Neuronal stem cell (in vitro differentiated cells): Measurements from ENCODE around the gene VOPP1.

ENCODE experiments used
- DNase-seq: peaks from one replicate; pipeline ENCODE4 v3.0.0-alpha.2; 2013; ENCODE audit warnings: low spot score
- H2AFZ ChIP-seq: one replicate; pipeline ENCODE4 v1.6.1; 2013; ENCODE audit warnings: mild to moderate bottlenecking, low read length, inconsistent platforms
- H2AK5ac ChIP-seq: 2 replicates; pipeline ENCODE4 v1.6.1; 2013; ENCODE audit warnings: low read depth, mild to moderate bottlenecking, inconsistent platforms, low read length, moderate library complexity, mixed read lengths
- H2BK120ac ChIP-seq: 2 replicates; pipeline ENCODE4 v1.6.1; 2013; ENCODE audit warnings: low read depth, mild to moderate bottlenecking, inconsistent platforms, low read length, moderate library complexity, mixed read lengths
- H2BK12ac ChIP-seq: one replicate; pipeline ENCODE4 v1.6.1; 2013; ENCODE audit warnings: low read length, inconsistent platforms
- H2BK15ac ChIP-seq: 2 replicates; pipeline ENCODE4 v1.6.1; 2013; ENCODE audit warnings: mild to moderate bottlenecking, low read length, inconsistent platforms, mixed read lengths
- H2BK5ac ChIP-seq: one replicate; pipeline ENCODE4 v1.6.1; 2013; ENCODE audit warnings: inconsistent platforms, mild to moderate bottlenecking, low read length, moderate library complexity
- H3K14ac ChIP-seq: one replicate; pipeline ENCODE4 v1.6.1; 2013; ENCODE audit warnings: low read length, inconsistent platforms
- H3K18ac ChIP-seq: 2 replicates; pipeline ENCODE4 v1.6.1; 2013; ENCODE audit warnings: low read length, inconsistent platforms
- H3K23ac ChIP-seq: 2 replicates; pipeline ENCODE4 v1.6.1; 2013; ENCODE audit warnings: low read depth, mild to moderate bottlenecking, mixed read lengths, low read length, inconsistent platforms; ENCODE audit not compliant: poor library complexity
- H3K27ac ChIP-seq: replicated peaks from 3 replicates; pipeline ENCODE4 v1.5.1; 2013; ENCODE audit warnings: low read length, inconsistent platforms
- H3K27me3 ChIP-seq, 3 experiments: 2 replicates each; pipeline ENCODE4 v1.6.1; 2013; ENCODE audit warnings: low read length in 3 of 3, mild to moderate bottlenecking in 2 of 3, inconsistent platforms in 1 of 3, low read depth in 1 of 3, mixed read lengths in 1 of 3, moderate library complexity in 1 of 3; ENCODE audit not compliant: control insufficient read depth in 3 of 3, insufficient read depth in 3 of 3
- H3K36me3 ChIP-seq, 2 donors: replicated peaks in 1 of 2; 2 replicates each; pipeline ENCODE4 v1.6.1; 2013; ENCODE audit warnings: low read length in 2 of 2; ENCODE audit not compliant: control insufficient read depth in 2 of 2, insufficient read depth in 2 of 2
- H3K4ac ChIP-seq: 2 replicates; pipeline ENCODE4 v1.6.1; 2013; ENCODE audit warnings: inconsistent platforms, mild to moderate bottlenecking, low read length, moderate library complexity
- H3K4me1 ChIP-seq, 2 donors: 1 replicate in 1 of 2; 2 replicates in 1 of 2; pipeline ENCODE4 v1.6.1; 2013; ENCODE audit warnings: low read length in 2 of 2, low read depth in 1 of 2; ENCODE audit not compliant: control insufficient read depth in 2 of 2, insufficient read depth in 1 of 2
- H3K4me2 ChIP-seq: one replicate; pipeline ENCODE4 v1.6.1; 2013; ENCODE audit warnings: mild to moderate bottlenecking, low read length, inconsistent platforms; ENCODE audit not compliant: insufficient read depth, poor library complexity, severe bottlenecking
- H3K4me3 ChIP-seq, 2 donors: 2 replicates each; pipeline ENCODE4 v1.5.1; 2013; ENCODE audit warnings: low read length in 2 of 2, mild to moderate bottlenecking in 2 of 2, inconsistent platforms in 1 of 2, moderate library complexity in 1 of 2
- H3K79me1 ChIP-seq: one replicate; pipeline ENCODE4 v1.6.1; 2013; ENCODE audit warnings: low read depth, mild to moderate bottlenecking, inconsistent platforms, low read length, moderate library complexity
- H3K9ac ChIP-seq: one replicate; pipeline ENCODE4 v1.6.1; 2013; ENCODE audit warnings: mild to moderate bottlenecking, low read depth, low read length, inconsistent platforms; ENCODE audit not compliant: poor library complexity
- H3K9me3 ChIP-seq, 2 donors: replicated peaks in 1 of 2; 2 replicates each; pipeline versions ENCODE3 to v1.6.1; 2013; ENCODE audit warnings: low read length in 2 of 2, mild to moderate bottlenecking in 2 of 2, inconsistent platforms in 1 of 2, low read depth in 1 of 2, mixed read lengths in 1 of 2, moderate library complexity in 1 of 2; ENCODE audit not compliant: control insufficient read depth in 2 of 2, insufficient read depth in 1 of 2
- H4K8ac ChIP-seq: one replicate; pipeline ENCODE4 v1.6.1; 2013; ENCODE audit warnings: low read depth, mild to moderate bottlenecking, inconsistent platforms, low read length, moderate library complexity
- H4K91ac ChIP-seq: one replicate; pipeline ENCODE4 v1.6.1; 2013; ENCODE audit warnings: low read length, low read depth, mild to moderate bottlenecking, inconsistent platforms; ENCODE audit not compliant: poor library complexity
- WGBS, 2 donors: extraction: QIAGEN DNeasy Blood & Tissue Kit; methylation state at CpG; one replicate each; pipeline ENCODE4 v1.1.7; 2013; ENCODE audit warnings: missing lambda C conversion rate in 2 of 2, mixed read lengths in 1 of 2; ENCODE audit not compliant: insufficient read length in 2 of 2, insufficient replicate concordance in 1 of 2; ENCODE audit errors: extremely low coverage in 2 of 2; 5-methylcytosine and 5-hydroxymethylcytosine counted together

The VOPP1 gene

DNA sequence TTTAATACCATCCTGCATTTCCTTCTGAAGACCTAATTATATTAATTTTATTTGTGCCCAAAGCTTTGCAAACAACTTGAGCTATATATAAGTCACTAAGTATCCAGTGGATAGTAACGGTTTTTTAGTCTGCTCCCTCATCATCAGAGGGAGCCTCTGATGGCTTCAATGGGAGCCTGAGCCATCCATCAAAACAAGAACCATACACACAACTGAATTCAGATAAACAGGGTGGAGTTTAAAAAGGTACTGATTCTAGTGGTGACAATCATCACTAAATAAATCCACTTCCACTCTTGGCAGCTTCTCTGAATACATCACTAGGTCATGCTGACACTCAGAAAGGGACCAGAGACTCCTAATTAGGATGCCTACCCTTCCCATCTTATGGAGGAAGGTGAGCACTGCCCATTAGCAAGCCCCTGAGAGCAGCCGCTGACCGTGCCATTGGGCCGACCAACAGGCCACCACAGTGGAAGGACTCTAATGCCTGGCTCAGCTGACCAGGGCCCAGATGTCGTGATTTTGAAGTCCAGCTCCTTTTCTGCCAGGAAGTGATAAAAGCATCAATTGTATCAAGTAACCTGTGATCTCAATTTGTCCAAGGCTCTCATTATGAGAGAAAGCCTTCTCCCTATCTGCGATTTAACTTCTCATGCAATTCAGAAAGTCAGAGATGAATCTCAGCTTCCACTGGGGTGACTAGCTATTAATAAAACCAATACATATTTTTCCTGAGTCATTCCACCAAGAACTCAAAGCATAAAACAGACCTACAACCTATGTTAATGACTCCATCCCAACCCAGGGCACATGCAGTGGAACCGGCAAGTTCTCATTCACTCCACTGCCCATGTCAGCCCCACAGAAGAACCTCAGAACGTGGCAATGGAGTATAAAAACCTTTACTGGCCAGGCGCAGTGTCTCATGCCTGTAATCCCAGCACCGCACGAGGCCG is 13.1 kb downstream of the VOPP1 start:
- Histone ChIP-seq H3K79me1 (peaks cover 5% of the 10 kb centered on the region), H3K4ac (no peak overlapping the region), H2BK15ac (no peak overlapping the region), H2BK5ac (no peak overlapping the region), H3K4me1 (peaks cover 8% of the 10 kb centered on the region in 2 donors), H3K23ac (no peak overlapping the region), H3K9me3 (no peaks in the 10 kb centered on the region), H4K91ac (no peak overlapping the region), H3K4me2 (no peak overlapping the region), H3K18ac (no peak overlapping the region), H3K4me3 (no peak overlapping the region), H3K27ac (no peak overlapping the region), H2BK12ac (no peak overlapping the region), H3K14ac (no peak overlapping the region), H3K27me3 (no peaks in the 10 kb centered on the region), H3K36me3 (peaks cover 0 to 20% of the 10 kb centered on the region in 2 donors), H3K9ac (no peak overlapping the region), H2BK120ac (no peak overlapping the region), H2AK5ac (no peak overlapping the region), H4K8ac (no peak overlapping the region), H2AFZ (no peak overlapping the region)
- no CpG with 5 or more reads among the region's 12 CpGs for WGBS, 2 donors
- DNase-seq, result no peak

DNA sequence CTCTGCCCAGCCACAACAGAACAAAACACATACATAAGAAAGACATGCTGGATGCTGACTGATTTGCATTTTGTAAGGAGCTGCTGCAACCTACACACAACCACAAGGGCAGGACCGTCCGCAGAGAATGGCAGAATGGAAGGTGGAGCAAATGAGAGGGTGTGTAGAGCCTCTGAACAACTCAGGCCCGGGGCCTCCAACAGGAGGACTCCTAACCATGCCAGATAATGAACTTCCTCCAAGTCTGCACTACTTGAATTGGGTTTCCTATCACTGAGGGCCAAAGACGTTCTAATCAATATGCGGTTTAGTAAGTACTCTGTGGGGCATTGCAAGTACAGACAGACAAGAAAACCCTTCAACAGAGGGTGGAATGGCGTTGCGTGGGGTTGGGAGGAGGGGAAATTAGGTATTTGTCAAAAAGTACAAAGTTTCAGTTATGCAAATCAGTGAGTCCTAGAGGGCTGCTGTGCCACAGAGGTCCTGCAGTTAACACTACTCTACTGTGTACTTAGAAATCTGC is 14.6 kb downstream of the VOPP1 start:
- no CpG with 5 or more reads among the region's 7 CpGs for WGBS, 2 donors
- Histone ChIP-seq H3K4me1 (peaks cover 10 to 20% of the 10 kb centered on the region in 2 donors), H2AFZ (no peak overlapping the region), H4K8ac (no peak overlapping the region), H3K4me3 (no peak overlapping the region), H2BK12ac (no peak overlapping the region), H3K23ac (no peak overlapping the region), H3K9me3 (no peaks in the 10 kb centered on the region), H4K91ac (no peak overlapping the region), H2BK15ac (no peak overlapping the region), H3K18ac (no peak overlapping the region), H2BK5ac (no peak overlapping the region), H3K79me1 (peaks cover 5% of the 10 kb centered on the region), H3K9ac (no peak overlapping the region), H3K27ac (no peak overlapping the region), H2AK5ac (no peak overlapping the region), H3K4ac (no peak overlapping the region), H3K27me3 (no peaks in the 10 kb centered on the region), H3K14ac (no peak overlapping the region), H3K36me3 (peaks cover 0 to 20% of the 10 kb centered on the region in 2 donors), H2BK120ac (no peak overlapping the region), H3K4me2 (no peak overlapping the region)
- no peak for DNase-seq

DNA sequence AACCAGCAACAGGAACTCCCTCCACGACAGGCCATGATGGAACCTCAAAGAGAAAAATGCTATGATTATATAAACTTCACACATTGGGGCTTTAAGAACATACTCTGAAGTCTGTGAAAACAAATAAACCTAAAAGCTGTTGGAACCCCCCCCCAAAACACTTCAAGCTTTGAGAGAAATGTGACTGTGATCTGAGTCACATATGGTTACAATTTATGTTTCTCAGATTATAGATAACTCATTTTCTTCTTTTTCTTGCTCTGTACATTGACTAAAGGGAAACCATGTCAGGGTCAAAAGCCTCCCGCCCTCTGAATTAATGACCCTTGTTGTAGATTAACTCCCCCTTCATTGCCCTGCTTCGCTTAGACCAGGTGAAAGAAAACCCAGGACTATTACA is 15.8 kb downstream of the VOPP1 start:
- WGBS, 2 donors, result no CpG with 5 or more reads among the region's 3 CpGs
- H3K4me1 ChIP-seq, result peaks cover 10 to 26% of the 10 kb centered on the region in 2 donors
- H3K18ac ChIP-seq, result no peak overlapping the region
- H3K27me3 ChIP-seq, result no peaks in the 10 kb centered on the region
- H3K14ac ChIP-seq, result no peak overlapping the region
- no peak overlapping the region for H2BK12ac ChIP-seq
- H3K4ac ChIP-seq, result no peak overlapping the region
- no peak overlapping the region for H4K8ac ChIP-seq
- H3K9ac ChIP-seq, result no peak overlapping the region
- H3K4me2 ChIP-seq, result no peak overlapping the region
- no peak overlapping the region for H2BK5ac ChIP-seq
- no peak overlapping the region for H2AFZ ChIP-seq
- H3K4me3 ChIP-seq, result no peak overlapping the region
- no peak for DNase-seq
- no peak overlapping the region for H4K91ac ChIP-seq
- H2AK5ac ChIP-seq, result no peak overlapping the region
- H3K23ac ChIP-seq, result no peak overlapping the region
- no peak overlapping the region for H2BK120ac ChIP-seq
- H3K79me1 ChIP-seq, result peaks cover 5% of the 10 kb centered on the region
- H3K9me3 ChIP-seq, result no peaks in the 10 kb centered on the region
- H3K36me3 ChIP-seq, result peaks cover 0 to 20% of the 10 kb centered on the region in 2 donors
- no peak overlapping the region for H3K27ac ChIP-seq
- no peak overlapping the region for H2BK15ac ChIP-seq

DNA sequence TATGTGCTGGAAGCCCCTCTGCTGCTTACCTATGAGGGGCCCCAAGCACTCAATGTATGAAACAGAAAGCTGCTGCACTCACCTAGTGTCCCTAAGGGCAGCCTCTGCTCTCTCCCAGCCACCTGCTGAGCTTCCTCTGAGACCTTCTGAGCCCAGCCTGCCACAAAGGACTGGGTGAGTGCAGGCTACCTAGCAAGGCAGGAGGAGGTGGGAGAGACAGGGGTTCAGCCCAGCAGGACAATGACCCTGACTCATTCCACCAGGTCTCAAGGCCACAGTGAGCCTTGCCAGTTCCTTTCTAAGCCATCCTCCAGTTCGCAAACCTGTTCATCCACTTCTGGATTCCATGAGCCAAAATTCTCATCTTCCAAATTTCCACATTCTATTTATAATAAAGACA is 16.3 kb downstream of the VOPP1 start:
- no peak overlapping the region for H2BK120ac ChIP-seq
- H3K4ac ChIP-seq, result no peak overlapping the region
- no peak overlapping the region for H3K14ac ChIP-seq
- H3K4me1 ChIP-seq, result peaks cover 10 to 26% of the 10 kb centered on the region in 2 donors
- no peak overlapping the region for H3K27ac ChIP-seq
- no peak overlapping the region for H4K8ac ChIP-seq
- no peak for DNase-seq
- H3K27me3 ChIP-seq, result no peaks in the 10 kb centered on the region
- H3K4me2 ChIP-seq, result no peak overlapping the region
- H3K9ac ChIP-seq, result no peak overlapping the region
- no peak overlapping the region for H3K23ac ChIP-seq
- no CpG with 5 or more reads among the region's 1 CpG for WGBS, 2 donors
- no peaks in the 10 kb centered on the region for H3K9me3 ChIP-seq
- no peak overlapping the region for H3K18ac ChIP-seq
- no peak overlapping the region for H2AK5ac ChIP-seq
- no peak overlapping the region for H2BK12ac ChIP-seq
- H2BK15ac ChIP-seq, result no peak overlapping the region
- no peak overlapping the region for H3K4me3 ChIP-seq
- no peak overlapping the region for H4K91ac ChIP-seq
- no peak overlapping the region for H2BK5ac ChIP-seq
- H2AFZ ChIP-seq, result no peak overlapping the region
- H3K36me3 ChIP-seq, result peaks cover 0 to 20% of the 10 kb centered on the region in 2 donors
- peaks cover 5% of the 10 kb centered on the region for H3K79me1 ChIP-seq
